LNCaP clone FGC (cell line): ENCODE results near the gene NPAS3.

ENCODE experiments used
- DNase-seq: peaks from one replicate; pipeline ENCODE4 v3.0.0-alpha.2; 2011; ENCODE audit warnings: low read depth
- H3K4me3 ChIP-seq: 2 replicates; pipeline ENCODE4 v1.5.1; 2011; ENCODE audit warnings: mild to moderate bottlenecking, low read depth, low read length, control low read depth
- CTCF ChIP-seq: IDR thresholded peaks from 2 replicates; pipeline ENCODE4 v1.5.1; 2012; ENCODE audit warnings: mild to moderate bottlenecking; ENCODE audit not compliant: control insufficient read depth, insufficient read depth; ENCODE audit errors: extremely low read depth

Gene NPAS3

GRCh38 chr14:33618361-33619105, 679.9 kb downstream of the NPAS3 start:
- no peak overlapping the region for H3K4me3 ChIP-seq
- TF ChIP-seq CTCF = no peak
- DNase-seq = no peak

- no peak for DNase-seq
- TF ChIP-seq CTCF = no peak
- H3K4me3 ChIP-seq = no peak overlapping the region
Observed at GRCh38 chr14:33622496-33622895, 683.8 kb downstream of the NPAS3 start.

- DNase-seq = no peak
- no peak for TF ChIP-seq CTCF
Observed at GRCh38 chr14:33629792-33630191, 691.1 kb downstream of the NPAS3 start.

GRCh38 chr14:33631021-33631420, 692.3 kb downstream of the NPAS3 start:
- no peak for DNase-seq
- no peak overlapping the region for H3K4me3 ChIP-seq
- no peak for TF ChIP-seq CTCF

More at GRCh38 chr14:33629792-33630191, 691.1 kb downstream of the NPAS3 start:
- no peak overlapping the region for H3K4me3 ChIP-seq

- H3K4me3 ChIP-seq = no peak overlapping the region
- TF ChIP-seq CTCF = no peak
- no peak for DNase-seq
Observed at GRCh38 chr14:33631441-33631840, 692.8 kb downstream of the NPAS3 start.

GRCh38 chr14:33634631-33635030, 696.0 kb downstream of the NPAS3 start:
- DNase-seq = no peak
- TF ChIP-seq CTCF = no peak

GRCh38 chr14:33636716-33637115, 698.0 kb downstream of the NPAS3 start:
- no peak for TF ChIP-seq CTCF
- H3K4me3 ChIP-seq = no peak overlapping the region
- no peak for DNase-seq

More at GRCh38 chr14:33634631-33635030, 696.0 kb downstream of the NPAS3 start:
- no peak overlapping the region for H3K4me3 ChIP-seq
